B cell (primary cell): Measurements from ENCODE around the gene ARL4C. TPM values are rescaled to one million over a fixed set of nuclear protein-coding genes. Genes with fewer than 3 reads are reported as not detected.

Experiments used
- ATAC-seq: fragments of 200-7000 bp; cut with Tn5 transposase; one replicate; pipeline ENCODE4 v1.10.0; 2021; ENCODE audit warnings: low read depth, mild to moderate bottlenecking, moderate number of reproducible peaks, moderate library complexity
- CTCF ChIA-PET: fragments of 350-600 bp; sonication (Branson Sonifier 250); formaldehyde crosslinking; loops from one replicate; lab custom pipeline; 2021; ENCODE audit warnings: antibody characterized with exemption, inconsistent platforms; lab: Charles Lee
- POLR2A ChIA-PET: fragments of 350-600 bp; sonication (Branson Sonifier 250); formaldehyde crosslinking; loops from one replicate; lab custom pipeline; 2021; ENCODE audit warnings: antibody characterized with exemption; lab: Charles Lee
- DNase-seq: peaks from one replicate; pipeline ENCODE4 v3.0.0; 2013
- H2AFZ ChIP-seq: 2 replicates; pipeline ENCODE4 v1.6.1; 2012; ENCODE audit warnings: mild to moderate bottlenecking, low read depth, low read length; ENCODE audit not compliant: insufficient read depth, poor library complexity, severe bottlenecking
- H3K27ac ChIP-seq, 2 donors: 1 replicate in 1 of 2; 2 replicates in 1 of 2; pipeline ENCODE4 v1.5.1; 2012 to 2013; ENCODE audit warnings: low read length in 2 of 2, mild to moderate bottlenecking in 2 of 2, moderate library complexity in 1 of 2
- H3K27me3 ChIP-seq, 4 experiments: fragments of 200-600 bp in 1 of 4; sonication (generic) in 1 of 4; replicated peaks in 1 of 4; 1 replicate in 2 of 4; 2 replicates in 2 of 4; pipeline versions ENCODE4 v1.6.1 to v1.7.0; 2013 to 2016; ENCODE audit warnings: low read length in 3 of 4, mild to moderate bottlenecking in 2 of 4, mixed read lengths in 1 of 4, moderate library complexity in 1 of 4; ENCODE audit not compliant: insufficient read depth in 4 of 4, control insufficient read depth in 3 of 4; ENCODE audit errors: control extremely low read depth in 1 of 4
- H3K36me3 ChIP-seq, 2 experiments: replicated peaks in 1 of 2; 1 replicate in 1 of 2; 2 replicates in 1 of 2; pipeline versions ENCODE4 v1.6.1 to v1.7.1; 2013; ENCODE audit warnings: low read length in 1 of 2; ENCODE audit not compliant: insufficient read depth in 2 of 2, control insufficient read depth in 1 of 2; ENCODE audit errors: control extremely low read depth in 1 of 2, extremely low read depth in 1 of 2
- H3K4me1 ChIP-seq, 2 donors: fragments of 200-600 bp in 1 of 2; sonication (generic) in 1 of 2; 1 replicate in 1 of 2; 2 replicates in 1 of 2; pipeline versions ENCODE4 v1.5.1 to v1.6.1; 2013 to 2017; ENCODE audit warnings: low read length in 2 of 2; ENCODE audit not compliant: control insufficient read depth in 2 of 2, insufficient read depth in 2 of 2
- H3K4me2 ChIP-seq: replicated peaks from 2 replicates; pipeline ENCODE3; 2012; ENCODE audit warnings: mild to moderate bottlenecking, low read depth, low read length; ENCODE audit not compliant: poor library complexity, severe bottlenecking
- H3K4me3 ChIP-seq, 5 experiments: fragments of 200-600 bp in 1 of 5; sonication (generic) in 1 of 5; 1 replicate in 3 of 5; 2 replicates in 2 of 5; pipeline versions ENCODE4 v1.5.1 to v1.7.0; 2011 to 2016; ENCODE audit warnings: low read length in 4 of 5, mild to moderate bottlenecking in 4 of 5, low read depth in 2 of 5, control low read depth in 1 of 5, moderate library complexity in 1 of 5; ENCODE audit not compliant: insufficient read depth in 1 of 5; ENCODE audit errors: control extremely low read depth in 1 of 5, extremely low read depth in 1 of 5
- H3K79me2 ChIP-seq: fragments of 200-600 bp; sonication (generic); one replicate; pipeline ENCODE4 v1.6.0; 2016; ENCODE audit warnings: low read length; ENCODE audit not compliant: control insufficient read depth, insufficient read depth
- H3K9ac ChIP-seq: fragments of 200-600 bp; sonication (generic); 2 replicates; pipeline ENCODE4 v1.6.1; 2017; ENCODE audit warnings: mild to moderate bottlenecking, low read length, moderate library complexity
- H3K9me3 ChIP-seq, 3 donors: one replicate each; pipeline versions ENCODE4 v1.6.1 to v1.7.1; 2013; ENCODE audit warnings: low read length in 2 of 3; ENCODE audit not compliant: control insufficient read depth in 2 of 3, insufficient read depth in 1 of 3; ENCODE audit errors: control extremely low read depth in 1 of 3
- H4K20me1 ChIP-seq: 2 replicates; pipeline ENCODE4 v1.6.0; 2012; ENCODE audit warnings: mild to moderate bottlenecking, low read length; ENCODE audit not compliant: insufficient read depth, control insufficient read depth, poor library complexity, severe bottlenecking
- H3K27ac Mint-ChIP-seq: one replicate; pipeline ENCODE4 v1.8.0; 2021; ENCODE audit warnings: mixed read lengths
- H3K27me3 Mint-ChIP-seq: one replicate; pipeline ENCODE4 v1.8.0; 2021; ENCODE audit warnings: mixed read lengths
- H3K4me1 Mint-ChIP-seq: one replicate; pipeline ENCODE4 v1.8.0; 2021; ENCODE audit warnings: mixed read lengths
- H3K4me3 Mint-ChIP-seq: one replicate; pipeline ENCODE4 v1.8.0; 2021; ENCODE audit warnings: mixed read lengths
- H3K9me3 Mint-ChIP-seq: one replicate; pipeline ENCODE4 v1.8.0; 2022; ENCODE audit warnings: mixed read lengths; ENCODE audit not compliant: insufficient read depth
- CTCF ChIP-seq: fragments of 200-600 bp; IDR thresholded peaks from one replicate; pipeline ENCODE4 v1.8.0; 2022; ENCODE audit warnings: antibody characterized with exemption, mild to moderate bottlenecking
- EZH2 ChIP-seq: IDR thresholded peaks from 2 replicates; pipeline ENCODE4 v1.6.1; 2012; ENCODE audit warnings: borderline replicate concordance, low read depth, mild to moderate bottlenecking, moderate library complexity, low read length; ENCODE audit not compliant: insufficient read depth, poor library complexity, severe bottlenecking
- WGBS: methylation state at CpG from one replicate; pipeline ENCODE4 v1.1.5; 2013; ENCODE audit warnings: missing lambda C conversion rate; ENCODE audit not compliant: insufficient coverage; 5-methylcytosine and 5-hydroxymethylcytosine counted together
- intact Hi-C: fragments of 100-400 bp; cut with micrococcal nuclease; formaldehyde crosslinking; loops from one replicate; pipeline ENCODE4 v1.10.0; 2022
- polyA plus RNA-seq: library from polyadenylated mRNA; depleted of rRNA; stranded (reverse); fragments of >200 nt; gene quantifications from 2 replicates; pipeline ENCODE4 v1.2.3, GENCODE V29; 2012
- total RNA-seq, 2 donors: library from RNA; stranded (reverse); fragments of 120-200 nt in 1 of 2; gene quantifications; 1 replicate in 1 of 2; 2 replicates in 1 of 2; pipeline versions ENCODE4 v1.2.3 to v1.2.4, GENCODE V29; 2013 to 2022

ARL4C gene
- total and polyA plus RNA-seq, 2 donors (not counting 1 experiment from before 2014, with no cell fraction given): 20.2 to 22.5 TPM

- no peak overlapping the region for H3K9ac ChIP-seq
- no peak for ATAC-seq
- no peak overlapping the region for H3K27ac ChIP-seq
- Mint-ChIP-seq H3K9me3 (no peaks in the 10 kb centered on the region), H3K27me3 (peaks cover 10% of the 10 kb centered on the region), H3K4me3 (no peak overlapping the region), H3K4me1 (no peaks in the 10 kb centered on the region), H3K27ac (no peak overlapping the region)
- 91% methylated on average over 5 of the region's 5 CpGs for WGBS
- H4K20me1 ChIP-seq: no peaks in the 10 kb centered on the region
- POLR2A ChIA-PET: no interaction called here
- no peak overlapping the region for H2AFZ ChIP-seq
- intact Hi-C loops: no loop called here
- H3K4me1 ChIP-seq: no peaks in the 10 kb centered on the region
- no peak for TF ChIP-seq EZH2
- TF ChIP-seq CTCF: no peak
- no peak for DNase-seq
- peaks cover 0 to 9% (median 0%) of the 10 kb centered on the region in 3 donors for H3K9me3 ChIP-seq
- H3K4me2 ChIP-seq: no peak overlapping the region
- peaks cover 0 to 12% (median under 1%) of the 10 kb centered on the region in 4 experiments for H3K27me3 ChIP-seq
- no peaks in the 10 kb centered on the region for H3K79me2 ChIP-seq
- H3K36me3 ChIP-seq: no peaks in the 10 kb centered on the region
- no peak overlapping the region for H3K4me3 ChIP-seq
- CTCF ChIA-PET: no interaction called here
These were observed 22.2 kb upstream of the ARL4C start for GRCh38 chr2:234518986-234519642.

GRCh38 chr2:234517971-234518370 lies 21.1 kb upstream of the ARL4C start:
- WGBS: 94% methylated on average over 3 of the region's 8 CpGs
- H3K9ac ChIP-seq: no peak overlapping the region
- intact Hi-C loops: no loop called here
- H2AFZ ChIP-seq: no peak overlapping the region
- no peak overlapping the region for H3K27ac ChIP-seq
- H3K9me3 ChIP-seq: peaks cover 0 to 4% (median 0%) of the 10 kb centered on the region in 3 donors
- Mint-ChIP-seq H3K27me3 (peaks cover 9% of the 10 kb centered on the region), H3K4me3 (no peak overlapping the region), H3K9me3 (no peaks in the 10 kb centered on the region), H3K4me1 (no peaks in the 10 kb centered on the region), H3K27ac (no peak overlapping the region)
- peaks cover 0 to 15% (median 1%) of the 10 kb centered on the region in 4 experiments for H3K27me3 ChIP-seq
- CTCF ChIA-PET: no interaction called here
- no peak overlapping the region for H3K4me3 ChIP-seq
- TF ChIP-seq EZH2 (no peak), CTCF (no peak)
- no peak overlapping the region for H3K4me2 ChIP-seq
- H4K20me1 ChIP-seq: no peaks in the 10 kb centered on the region
- no peak for DNase-seq
- ATAC-seq: no peak
- no peaks in the 10 kb centered on the region for H3K36me3 ChIP-seq
- no peaks in the 10 kb centered on the region for H3K4me1 ChIP-seq
- no peaks in the 10 kb centered on the region for H3K79me2 ChIP-seq
- POLR2A ChIA-PET: no interaction called here
